Inferior parietal cortex (tissue), 1 donor: Measurements from ENCODE around the gene GRHL3.
A peak's percentile ranks its signal among the peaks of the same experiment; 100 is the strongest.

Experiments
- DNase-seq: peaks from one replicate; pipeline ENCODE4 v3.0.0-alpha.2; 2016; ENCODE audit errors: extremely low spot score

GRHL3 gene

GRCh38 chr1:24317956-24318614 is 1.1 kb upstream of the GRHL3 start:
- DNase-seq = no peak

GRCh38 chr1:24318615-24319311 is 394 bp upstream of the GRHL3 start:
- DNase-seq = no peak

- DNase-seq = no peak
These were observed 805 bp downstream of the GRHL3 start for GRCh38 chr1:24319962-24320361.

DNA sequence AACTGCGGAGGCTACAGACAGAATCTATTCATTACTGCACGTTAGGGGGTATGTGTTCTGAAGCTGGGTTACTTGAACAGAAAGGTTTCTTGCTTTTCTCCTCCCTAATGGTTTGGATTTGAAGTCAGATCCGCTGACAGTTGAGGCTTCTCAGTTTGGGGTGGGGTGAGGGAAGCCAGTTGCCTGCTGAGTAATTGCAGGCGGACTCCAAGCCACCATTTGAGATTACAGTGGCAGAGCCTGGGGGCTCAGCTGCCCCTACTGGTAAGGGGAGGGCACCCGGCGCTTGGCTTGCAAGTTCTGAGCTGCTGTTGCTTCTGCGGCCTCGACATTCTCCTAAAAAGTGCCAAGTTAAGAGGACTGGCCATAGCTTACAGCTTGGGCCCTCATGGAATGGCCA is 2.0 kb downstream of the GRHL3 start:
- DNase-seq = no peak

- DNase-seq = peak; percentile 16
These were observed 2.7 kb downstream of the GRHL3 start for GRCh38 chr1:24321697-24322469.

GRCh38 chr1:24322470-24323177 is 3.5 kb downstream of the GRHL3 start:
- no peak for DNase-seq

GRCh38 chr1:24323281-24323680 is 4.1 kb downstream of the GRHL3 start:
- no peak for DNase-seq

GRCh38 chr1:24324903-24325302 is 5.7 kb downstream of the GRHL3 start:
- DNase-seq = no peak

DNA sequence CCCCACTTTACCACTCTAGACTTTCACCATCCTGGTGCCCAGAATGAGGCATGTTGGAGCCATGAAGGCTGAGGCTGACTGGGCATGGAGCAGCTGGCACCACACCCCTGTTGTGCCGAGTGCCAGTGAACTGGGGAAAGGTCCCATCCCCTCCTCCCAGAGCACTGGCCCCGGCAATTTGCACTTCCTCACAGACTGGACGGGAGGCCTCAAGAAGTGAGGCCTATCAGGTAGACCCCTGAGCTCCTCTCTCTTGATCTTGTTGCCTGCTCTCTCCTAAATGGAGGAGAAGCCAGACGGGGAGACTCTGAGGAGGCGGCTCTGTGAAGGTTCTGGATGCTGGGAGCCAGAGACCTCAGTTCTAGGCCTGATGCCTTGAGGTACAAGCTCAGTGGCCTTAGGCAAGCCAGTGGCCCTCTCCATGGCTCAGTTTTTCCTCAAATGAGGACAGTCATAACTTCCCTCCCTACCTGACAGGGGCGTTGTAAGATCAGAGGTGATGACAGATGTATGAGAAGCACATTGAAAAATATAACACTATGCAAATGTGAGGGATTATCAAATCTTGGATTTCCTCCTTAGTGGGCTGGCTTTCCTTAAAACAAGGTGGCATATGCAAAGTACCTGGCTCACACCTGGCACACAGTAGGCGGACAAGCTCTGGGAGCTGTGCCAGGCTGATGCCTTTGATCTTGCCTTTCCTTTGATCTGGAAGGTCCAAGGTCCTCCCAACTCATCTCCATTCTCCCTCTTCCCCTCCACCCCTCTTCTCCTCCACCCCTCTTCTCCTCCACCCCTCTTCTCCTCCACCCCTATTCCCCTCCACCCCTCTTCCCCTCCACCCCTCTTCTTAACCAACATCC is 6.7 kb downstream of the GRHL3 start:
- no peak for DNase-seq

GRCh38 chr1:24327486-24327885 is 8.3 kb downstream of the GRHL3 start:
- no peak for DNase-seq

GRCh38 chr1:24327891-24328290 is 8.7 kb downstream of the GRHL3 start:
- no peak for DNase-seq

DNA sequence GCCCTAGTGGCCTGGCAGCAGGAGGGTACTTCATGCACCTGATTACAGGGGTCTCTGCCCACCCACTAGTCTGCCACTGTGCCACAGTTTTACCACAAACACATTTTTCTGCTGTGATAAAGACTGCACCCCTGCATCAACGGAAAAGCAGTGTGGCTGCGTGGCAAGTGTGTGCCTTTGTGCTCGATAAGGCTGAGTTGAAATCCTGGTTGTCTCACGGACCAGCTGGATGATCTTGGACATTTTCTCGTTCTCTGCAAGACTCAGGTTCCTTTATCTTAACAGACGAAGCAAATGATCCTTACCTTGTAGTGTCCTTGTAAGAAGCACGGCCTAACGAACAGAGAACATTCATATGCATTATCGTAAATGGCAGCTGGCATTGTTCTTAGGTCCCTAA is 10.2 kb downstream of the GRHL3 start:
- no peak for DNase-seq

GRCh38 chr1:24329797-24330543 is 10.8 kb downstream of the GRHL3 start:
- DNase-seq = no peak

DNA sequence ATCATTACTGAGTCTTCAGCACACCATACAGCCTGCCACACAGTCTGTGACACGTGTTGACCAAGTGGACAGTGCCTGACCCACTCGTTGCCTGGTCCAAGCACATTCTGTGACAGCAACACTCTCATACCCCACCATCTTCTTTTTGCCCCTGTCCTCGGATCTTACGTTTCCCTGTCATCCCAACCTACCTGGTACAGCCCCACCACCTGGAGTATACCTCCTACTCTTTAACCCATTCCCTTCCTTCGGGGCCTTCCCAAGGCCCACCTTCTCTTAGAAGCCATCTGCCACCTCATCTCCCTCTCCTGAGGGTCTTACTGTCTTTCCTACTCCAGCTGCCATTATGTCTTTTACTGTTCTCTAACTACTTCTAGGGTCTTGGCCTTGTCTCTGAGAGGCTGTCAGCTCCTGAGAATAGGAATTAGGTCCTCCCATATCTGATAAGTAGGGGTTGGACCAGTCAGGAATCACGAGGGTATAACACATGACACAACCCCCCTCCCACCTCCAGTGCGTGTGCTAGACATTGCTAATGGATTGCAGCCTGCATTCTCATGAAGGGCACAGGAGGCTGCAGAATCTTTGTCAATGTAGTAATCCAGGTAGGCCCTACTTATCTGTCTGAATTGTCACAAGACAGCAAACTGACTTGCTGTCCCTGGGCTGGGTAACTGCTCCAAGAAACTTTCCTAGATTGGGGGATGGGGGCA is 13.0 kb downstream of the GRHL3 start:
- DNase-seq = no peak

DNA sequence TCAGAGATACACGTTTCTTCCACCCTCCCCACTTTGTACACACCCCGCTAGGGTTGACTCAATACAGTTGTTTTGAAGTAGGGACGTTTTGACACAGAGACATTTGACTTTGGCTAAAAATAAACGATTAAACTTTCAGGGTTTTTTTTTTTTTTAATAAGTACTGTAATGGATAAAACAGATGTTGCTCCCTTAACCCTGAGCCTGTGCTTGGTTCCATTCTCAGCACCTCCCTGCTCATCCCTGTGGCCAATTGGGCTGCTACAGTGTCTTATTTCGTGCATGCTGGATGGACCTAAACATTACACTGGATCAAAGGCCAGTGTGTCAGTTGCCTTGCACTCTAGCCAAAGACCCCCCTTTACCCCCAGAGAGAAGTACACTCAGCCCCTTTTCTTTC is 16.9 kb downstream of the GRHL3 start:
- DNase-seq = no peak

DNA sequence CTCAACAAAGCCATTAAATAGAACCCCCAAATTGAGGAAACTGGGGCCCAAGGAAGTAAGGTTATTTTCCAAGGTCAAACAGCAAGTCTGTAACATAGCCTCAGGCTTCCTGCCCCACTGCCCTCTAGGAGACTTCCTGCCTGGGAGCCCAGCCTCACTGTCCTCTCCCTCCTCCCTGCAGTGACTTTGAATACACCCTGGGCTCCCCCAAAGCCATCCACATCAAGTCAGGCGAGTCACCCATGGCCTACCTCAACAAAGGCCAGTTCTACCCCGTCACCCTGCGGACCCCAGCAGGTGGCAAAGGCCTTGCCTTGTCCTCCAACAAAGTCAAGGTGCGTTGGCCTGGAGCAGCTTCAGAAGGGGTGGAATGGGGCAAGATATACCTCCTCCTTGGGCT is 18.3 kb downstream of the GRHL3 start:
- no peak for DNase-seq

DNA sequence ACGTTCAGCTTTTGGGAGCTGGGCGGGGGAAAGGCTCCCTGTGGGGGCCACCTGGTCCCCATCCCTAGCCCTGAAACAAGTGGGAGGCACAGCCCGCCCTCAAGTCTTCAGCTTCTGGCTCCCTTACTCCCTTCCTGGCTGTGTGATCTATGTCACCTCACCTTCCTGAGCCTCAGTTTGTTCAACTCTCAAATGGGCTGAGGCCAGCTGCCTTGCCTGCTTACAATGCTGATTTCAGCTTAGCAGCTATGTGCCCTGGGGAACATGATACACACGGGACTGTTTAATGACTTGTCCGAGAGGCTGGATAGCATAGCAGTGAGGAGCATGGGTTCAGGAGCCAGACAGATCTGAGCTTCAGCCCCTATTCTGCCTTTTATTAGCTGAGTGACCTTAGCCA is 19.3 kb downstream of the GRHL3 start:
- no peak for DNase-seq

DNA sequence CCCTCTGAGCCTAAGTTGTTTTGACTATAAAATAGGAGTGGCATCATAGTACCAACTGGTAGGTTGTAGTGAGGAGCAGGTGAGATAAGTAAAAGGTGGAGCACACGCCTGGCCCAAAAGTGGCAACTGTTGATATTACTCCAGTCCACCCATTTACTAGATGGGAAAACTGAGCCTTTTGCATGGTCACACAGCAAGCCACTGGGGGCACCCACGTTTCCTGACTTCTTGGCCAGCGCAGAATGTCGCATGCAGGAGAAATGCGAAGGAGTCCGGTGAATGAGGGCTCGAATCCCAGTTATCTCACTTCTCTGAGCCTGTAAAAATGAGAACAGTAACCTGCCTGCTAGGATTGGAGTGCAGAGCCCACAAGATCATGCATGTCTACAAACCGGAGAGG is 20.8 kb downstream of the GRHL3 start:
- DNase-seq = no peak

DNA sequence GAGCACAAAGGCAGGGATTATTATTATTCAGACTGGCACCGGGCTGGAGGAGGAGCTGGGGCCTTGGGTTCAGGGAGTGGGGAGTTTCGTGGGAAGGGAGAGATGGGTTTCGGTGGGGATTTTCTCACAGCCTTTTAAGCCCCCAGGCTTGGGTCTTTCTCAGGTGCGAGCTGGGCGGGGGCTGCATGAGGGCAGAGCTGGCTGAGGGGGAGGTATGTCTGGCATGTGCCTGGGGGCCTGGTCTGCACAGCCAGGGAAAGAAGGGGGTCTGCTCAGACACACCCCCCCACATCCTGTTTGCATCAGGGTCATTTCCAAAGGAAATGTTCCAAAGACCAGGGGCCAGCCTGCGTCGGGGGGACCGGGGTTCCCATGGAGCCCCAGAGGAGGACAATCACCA is 21.6 kb downstream of the GRHL3 start:
- DNase-seq = no peak

- DNase-seq = no peak
These were observed 22.1 kb downstream of the GRHL3 start for GRCh38 chr1:24341260-24341659.
